H1 (cell line): Measurements from ENCODE around the gene MOB2. TPM values are rescaled to one million over a fixed set of nuclear protein-coding genes. Genes with fewer than 3 reads are reported as not detected.

Experiments
- BRCA1 ChIP-seq: IDR thresholded peaks from 2 replicates; pipeline ENCODE4 v1.6.1; 2012; ENCODE audit warnings: low read depth, low read length, improper control_type of control experiment
- CBX5 ChIP-seq: fragments of 300-800, 300-1000 bp; sonication (generic); IDR thresholded peaks from 2 replicates; pipeline ENCODE4 v1.7.1; 2016; ENCODE audit warnings: antibody characterized with exemption, low read length, low read depth
- EZH2 ChIP-seq: fragments of 200-600 bp; sonication (generic); IDR thresholded peaks from 2 replicates; pipeline ENCODE4 v1.7.1; 2012; ENCODE audit warnings: low read depth, mild to moderate bottlenecking, moderate library complexity, low read length, inconsistent platforms; ENCODE audit not compliant: severe bottlenecking
- RXRA ChIP-seq: IDR thresholded peaks from 2 replicates; pipeline ENCODE4 v1.6.1; 2011; ENCODE audit warnings: low read depth, mild to moderate bottlenecking, low read length, moderate library complexity; ENCODE audit not compliant: insufficient read depth
- TBP ChIP-seq: IDR thresholded peaks from 2 replicates; pipeline ENCODE4 v1.6.1; 2011; ENCODE audit warnings: low read depth, low read length, improper control_type of control experiment
- polyA plus RNA-seq, 7 experiments: library from polyadenylated mRNA; depleted of rRNA in 3 of 7; stranded (reverse) in 5 of 7; unstranded in 2 of 7; fragments of >200 nt in 5 of 7; fragments of 200-250 nt in 2 of 7; gene quantifications; 1 replicate in 5 of 7; 2 replicates in 1 of 7; 4 replicates in 1 of 7; pipeline versions ENCODE4 v1.2.1 to v1.2.3, GENCODE V29; 2011 to 2013; ENCODE audit warnings: missing spikeins in 2 of 7, mixed read lengths in 2 of 7
- total RNA-seq: library from RNA; stranded (reverse); fragmentation: NEBNext Ultra II Directional; extraction: Animal tissue kit (Norgen Biotek cat#: 25700); gene quantifications from 2 replicates; pipeline ENCODE4 v1.2.1, GENCODE V29; 2021
- TF ChIP-seq, protein P1 (sequence below), 3 experiments: IDR thresholded peaks; 1 replicate in 2 of 3; 2 replicates in 1 of 3; pipeline versions ENCODE4 v1.5.1 to v1.6.1; 2011; ENCODE audit warnings: low read length in 3 of 3, mild to moderate bottlenecking in 3 of 3, inconsistent platforms in 2 of 3, low read depth in 1 of 3, moderate library complexity in 1 of 3; ENCODE audit not compliant: insufficient read depth in 1 of 3; ENCODE audit errors: control extremely low read depth in 1 of 3
- TF ChIP-seq, protein P2 (sequence below): fragments of 300-600 bp; sonication (generic); IDR thresholded peaks from 2 replicates; pipeline ENCODE4 v1.7.1; 2012; ENCODE audit warnings: low read length, moderate library complexity, mild to moderate bottlenecking, inconsistent platforms; ENCODE audit not compliant: insufficient replicate concordance

MOB2 gene
- total and polyA plus RNA-seq, 2 of the 8 experiments (the other 6 are each of a cell fraction or from before 2014, with no cell fraction given) = 18.6 to 28.2 TPM

DNA sequence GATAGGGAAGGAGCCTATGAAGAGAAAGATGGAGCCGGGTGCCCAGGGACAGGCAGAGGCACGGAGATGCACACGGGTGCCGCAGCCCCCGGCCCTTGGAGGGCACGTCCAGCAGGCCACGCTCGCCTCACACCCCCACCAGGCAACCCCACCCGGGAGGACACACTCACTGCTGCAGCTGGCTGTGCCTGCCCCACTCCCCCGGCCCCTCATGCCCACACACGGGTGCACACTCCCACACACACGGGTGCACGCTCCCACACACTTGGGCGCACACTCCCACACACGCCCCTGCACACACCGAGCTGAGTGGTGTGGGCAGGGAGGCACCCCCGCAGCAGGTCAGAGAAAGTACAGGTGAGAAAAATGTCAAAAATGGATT, 1.1 kb downstream of the MOB2 start (continued):
- TF ChIP-seq, protein P1, sequence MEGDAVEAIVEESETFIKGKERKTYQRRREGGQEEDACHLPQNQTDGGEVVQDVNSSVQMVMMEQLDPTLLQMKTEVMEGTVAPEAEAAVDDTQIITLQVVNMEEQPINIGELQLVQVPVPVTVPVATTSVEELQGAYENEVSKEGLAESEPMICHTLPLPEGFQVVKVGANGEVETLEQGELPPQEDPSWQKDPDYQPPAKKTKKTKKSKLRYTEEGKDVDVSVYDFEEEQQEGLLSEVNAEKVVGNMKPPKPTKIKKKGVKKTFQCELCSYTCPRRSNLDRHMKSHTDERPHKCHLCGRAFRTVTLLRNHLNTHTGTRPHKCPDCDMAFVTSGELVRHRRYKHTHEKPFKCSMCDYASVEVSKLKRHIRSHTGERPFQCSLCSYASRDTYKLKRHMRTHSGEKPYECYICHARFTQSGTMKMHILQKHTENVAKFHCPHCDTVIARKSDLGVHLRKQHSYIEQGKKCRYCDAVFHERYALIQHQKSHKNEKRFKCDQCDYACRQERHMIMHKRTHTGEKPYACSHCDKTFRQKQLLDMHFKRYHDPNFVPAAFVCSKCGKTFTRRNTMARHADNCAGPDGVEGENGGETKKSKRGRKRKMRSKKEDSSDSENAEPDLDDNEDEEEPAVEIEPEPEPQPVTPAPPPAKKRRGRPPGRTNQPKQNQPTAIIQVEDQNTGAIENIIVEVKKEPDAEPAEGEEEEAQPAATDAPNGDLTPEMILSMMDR (IDR thresholded peaks at IDR 0.05; ENCODE audit: control extremely low read depth in 1 of 3, insufficient read depth in 1 of 3, low read depth in 1 of 3, low read length in 3 of 3) = no peak
- TF ChIP-seq CBX5 (no peak), TBP (no peak), RXRA (no peak), EZH2 (no peak), BRCA1 (no peak)
- TF ChIP-seq, protein P2, sequence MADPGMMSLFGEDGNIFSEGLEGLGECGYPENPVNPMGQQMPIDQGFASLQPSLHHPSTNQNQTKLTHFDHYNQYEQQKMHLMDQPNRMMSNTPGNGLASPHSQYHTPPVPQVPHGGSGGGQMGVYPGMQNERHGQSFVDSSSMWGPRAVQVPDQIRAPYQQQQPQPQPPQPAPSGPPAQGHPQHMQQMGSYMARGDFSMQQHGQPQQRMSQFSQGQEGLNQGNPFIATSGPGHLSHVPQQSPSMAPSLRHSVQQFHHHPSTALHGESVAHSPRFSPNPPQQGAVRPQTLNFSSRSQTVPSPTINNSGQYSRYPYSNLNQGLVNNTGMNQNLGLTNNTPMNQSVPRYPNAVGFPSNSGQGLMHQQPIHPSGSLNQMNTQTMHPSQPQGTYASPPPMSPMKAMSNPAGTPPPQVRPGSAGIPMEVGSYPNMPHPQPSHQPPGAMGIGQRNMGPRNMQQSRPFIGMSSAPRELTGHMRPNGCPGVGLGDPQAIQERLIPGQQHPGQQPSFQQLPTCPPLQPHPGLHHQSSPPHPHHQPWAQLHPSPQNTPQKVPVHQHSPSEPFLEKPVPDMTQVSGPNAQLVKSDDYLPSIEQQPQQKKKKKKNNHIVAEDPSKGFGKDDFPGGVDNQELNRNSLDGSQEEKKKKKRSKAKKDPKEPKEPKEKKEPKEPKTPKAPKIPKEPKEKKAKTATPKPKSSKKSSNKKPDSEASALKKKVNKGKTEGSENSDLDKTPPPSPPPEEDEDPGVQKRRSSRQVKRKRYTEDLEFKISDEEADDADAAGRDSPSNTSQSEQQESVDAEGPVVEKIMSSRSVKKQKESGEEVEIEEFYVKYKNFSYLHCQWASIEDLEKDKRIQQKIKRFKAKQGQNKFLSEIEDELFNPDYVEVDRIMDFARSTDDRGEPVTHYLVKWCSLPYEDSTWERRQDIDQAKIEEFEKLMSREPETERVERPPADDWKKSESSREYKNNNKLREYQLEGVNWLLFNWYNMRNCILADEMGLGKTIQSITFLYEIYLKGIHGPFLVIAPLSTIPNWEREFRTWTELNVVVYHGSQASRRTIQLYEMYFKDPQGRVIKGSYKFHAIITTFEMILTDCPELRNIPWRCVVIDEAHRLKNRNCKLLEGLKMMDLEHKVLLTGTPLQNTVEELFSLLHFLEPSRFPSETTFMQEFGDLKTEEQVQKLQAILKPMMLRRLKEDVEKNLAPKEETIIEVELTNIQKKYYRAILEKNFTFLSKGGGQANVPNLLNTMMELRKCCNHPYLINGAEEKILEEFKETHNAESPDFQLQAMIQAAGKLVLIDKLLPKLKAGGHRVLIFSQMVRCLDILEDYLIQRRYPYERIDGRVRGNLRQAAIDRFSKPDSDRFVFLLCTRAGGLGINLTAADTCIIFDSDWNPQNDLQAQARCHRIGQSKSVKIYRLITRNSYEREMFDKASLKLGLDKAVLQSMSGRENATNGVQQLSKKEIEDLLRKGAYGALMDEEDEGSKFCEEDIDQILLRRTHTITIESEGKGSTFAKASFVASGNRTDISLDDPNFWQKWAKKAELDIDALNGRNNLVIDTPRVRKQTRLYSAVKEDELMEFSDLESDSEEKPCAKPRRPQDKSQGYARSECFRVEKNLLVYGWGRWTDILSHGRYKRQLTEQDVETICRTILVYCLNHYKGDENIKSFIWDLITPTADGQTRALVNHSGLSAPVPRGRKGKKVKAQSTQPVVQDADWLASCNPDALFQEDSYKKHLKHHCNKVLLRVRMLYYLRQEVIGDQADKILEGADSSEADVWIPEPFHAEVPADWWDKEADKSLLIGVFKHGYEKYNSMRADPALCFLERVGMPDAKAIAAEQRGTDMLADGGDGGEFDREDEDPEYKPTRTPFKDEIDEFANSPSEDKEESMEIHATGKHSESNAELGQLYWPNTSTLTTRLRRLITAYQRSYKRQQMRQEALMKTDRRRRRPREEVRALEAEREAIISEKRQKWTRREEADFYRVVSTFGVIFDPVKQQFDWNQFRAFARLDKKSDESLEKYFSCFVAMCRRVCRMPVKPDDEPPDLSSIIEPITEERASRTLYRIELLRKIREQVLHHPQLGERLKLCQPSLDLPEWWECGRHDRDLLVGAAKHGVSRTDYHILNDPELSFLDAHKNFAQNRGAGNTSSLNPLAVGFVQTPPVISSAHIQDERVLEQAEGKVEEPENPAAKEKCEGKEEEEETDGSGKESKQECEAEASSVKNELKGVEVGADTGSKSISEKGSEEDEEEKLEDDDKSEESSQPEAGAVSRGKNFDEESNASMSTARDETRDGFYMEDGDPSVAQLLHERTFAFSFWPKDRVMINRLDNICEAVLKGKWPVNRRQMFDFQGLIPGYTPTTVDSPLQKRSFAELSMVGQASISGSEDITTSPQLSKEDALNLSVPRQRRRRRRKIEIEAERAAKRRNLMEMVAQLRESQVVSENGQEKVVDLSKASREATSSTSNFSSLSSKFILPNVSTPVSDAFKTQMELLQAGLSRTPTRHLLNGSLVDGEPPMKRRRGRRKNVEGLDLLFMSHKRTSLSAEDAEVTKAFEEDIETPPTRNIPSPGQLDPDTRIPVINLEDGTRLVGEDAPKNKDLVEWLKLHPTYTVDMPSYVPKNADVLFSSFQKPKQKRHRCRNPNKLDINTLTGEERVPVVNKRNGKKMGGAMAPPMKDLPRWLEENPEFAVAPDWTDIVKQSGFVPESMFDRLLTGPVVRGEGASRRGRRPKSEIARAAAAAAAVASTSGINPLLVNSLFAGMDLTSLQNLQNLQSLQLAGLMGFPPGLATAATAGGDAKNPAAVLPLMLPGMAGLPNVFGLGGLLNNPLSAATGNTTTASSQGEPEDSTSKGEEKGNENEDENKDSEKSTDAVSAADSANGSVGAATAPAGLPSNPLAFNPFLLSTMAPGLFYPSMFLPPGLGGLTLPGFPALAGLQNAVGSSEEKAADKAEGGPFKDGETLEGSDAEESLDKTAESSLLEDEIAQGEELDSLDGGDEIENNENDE = no peak
- TF ChIP-seq, all 59 proteins: peak for 0
